Nephron progenitor cell (in vitro differentiated cells): ENCODE results near the gene CYCS.
A peak's percentile ranks its signal among the peaks of the same experiment; 100 is the strongest.

Experiments used
- DNase-seq: peaks from one replicate; pipeline ENCODE4 v3.0.0; 2021
- H3K27ac Mint-ChIP-seq: 2 replicates; pipeline ENCODE4 v1.8.0; 2021; ENCODE audit warnings: mild to moderate bottlenecking, moderate library complexity, mixed read lengths
- H3K27me3 Mint-ChIP-seq: 2 replicates; pipeline ENCODE4 v1.8.0; 2021; ENCODE audit warnings: mild to moderate bottlenecking, low read depth, mixed read lengths; ENCODE audit not compliant: poor library complexity
- H3K36me3 Mint-ChIP-seq: 2 replicates; pipeline ENCODE4 v1.8.0; 2021; ENCODE audit warnings: low read depth, mixed read lengths
- H3K4me1 Mint-ChIP-seq: 2 replicates; pipeline ENCODE4 v1.8.0; 2021; ENCODE audit warnings: mixed read lengths
- H3K4me3 Mint-ChIP-seq: 2 replicates; pipeline ENCODE4 v1.8.0; 2021; ENCODE audit warnings: mild to moderate bottlenecking, moderate library complexity, mixed read lengths
- H3K9me3 Mint-ChIP-seq: 2 replicates; pipeline ENCODE4 v1.8.0; 2021; ENCODE audit warnings: mild to moderate bottlenecking, moderate library complexity, mixed read lengths
- CTCF ChIP-seq: fragments of 200-600 bp; sonication (generic); IDR thresholded peaks from 2 replicates; pipeline ENCODE4 v1.5.0; 2021; ENCODE audit warnings: antibody characterized with exemption

Gene CYCS

GRCh38 chr7:25148772-25149575 lies 23.9 kb upstream of the CYCS start:
- no peak for TF ChIP-seq CTCF
- Mint-ChIP-seq H3K4me1 (no peaks in the 10 kb centered on the region), H3K27me3 (peaks cover 2% of the 10 kb centered on the region), H3K36me3 (peaks cover 5% of the 10 kb centered on the region), H3K4me3 (no peak overlapping the region), H3K27ac (no peak overlapping the region), H3K9me3 (no peaks in the 10 kb centered on the region)
- no peak for DNase-seq

DNA sequence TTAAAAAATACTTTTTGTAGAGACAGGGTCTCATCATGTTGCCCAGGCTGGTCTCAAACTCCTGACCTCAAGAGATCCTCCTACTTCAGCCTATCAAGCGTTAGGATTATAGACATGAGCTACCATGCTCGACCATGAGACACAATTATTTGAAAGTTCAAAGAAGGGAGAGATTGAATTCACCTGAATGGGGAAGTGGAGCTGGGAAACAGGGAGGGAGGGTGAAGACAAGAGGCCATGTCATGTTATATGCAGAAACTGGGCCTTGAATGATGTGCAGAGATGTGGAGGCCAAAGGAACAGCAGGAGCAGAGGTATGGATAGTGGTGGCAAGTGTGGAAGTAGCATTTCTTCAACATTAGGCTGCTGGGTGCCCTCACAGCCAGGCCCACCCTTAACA lies 18.7 kb upstream of the CYCS start:
- no peak for TF ChIP-seq CTCF
- Mint-ChIP-seq H3K4me3 (no peak overlapping the region), H3K36me3 (no peaks in the 10 kb centered on the region), H3K9me3 (no peaks in the 10 kb centered on the region), H3K27me3 (peaks cover 2% of the 10 kb centered on the region), H3K4me1 (no peaks in the 10 kb centered on the region), H3K27ac (no peak overlapping the region)
- no peak for DNase-seq

DNA sequence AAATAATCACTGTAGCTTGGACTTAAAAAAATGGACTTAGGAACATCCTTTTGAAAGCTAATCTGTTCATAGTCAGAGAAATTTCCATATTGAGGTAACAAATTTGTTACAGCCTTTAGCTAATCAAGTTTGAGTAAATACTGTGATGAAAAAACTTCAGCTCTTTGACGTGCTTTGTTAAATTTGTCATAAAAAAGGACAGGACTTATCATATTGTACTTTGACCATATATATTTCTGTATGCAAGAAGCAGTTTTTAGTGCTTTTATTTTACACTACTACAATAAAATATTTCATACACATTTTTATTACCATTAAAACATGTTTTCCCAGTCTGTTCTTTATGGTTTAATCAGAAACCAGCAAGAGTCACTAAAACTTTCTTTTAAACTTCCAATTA lies 14.5 kb upstream of the CYCS start:
- H3K4me1 Mint-ChIP-seq: no peaks in the 10 kb centered on the region
- no peaks in the 10 kb centered on the region for H3K27me3 Mint-ChIP-seq
- H3K36me3 Mint-ChIP-seq: no peaks in the 10 kb centered on the region
- no peak overlapping the region for H3K27ac Mint-ChIP-seq
- no peak overlapping the region for H3K4me3 Mint-ChIP-seq
- H3K9me3 Mint-ChIP-seq: no peaks in the 10 kb centered on the region
- TF ChIP-seq CTCF: no peak
- no peak for DNase-seq

DNA sequence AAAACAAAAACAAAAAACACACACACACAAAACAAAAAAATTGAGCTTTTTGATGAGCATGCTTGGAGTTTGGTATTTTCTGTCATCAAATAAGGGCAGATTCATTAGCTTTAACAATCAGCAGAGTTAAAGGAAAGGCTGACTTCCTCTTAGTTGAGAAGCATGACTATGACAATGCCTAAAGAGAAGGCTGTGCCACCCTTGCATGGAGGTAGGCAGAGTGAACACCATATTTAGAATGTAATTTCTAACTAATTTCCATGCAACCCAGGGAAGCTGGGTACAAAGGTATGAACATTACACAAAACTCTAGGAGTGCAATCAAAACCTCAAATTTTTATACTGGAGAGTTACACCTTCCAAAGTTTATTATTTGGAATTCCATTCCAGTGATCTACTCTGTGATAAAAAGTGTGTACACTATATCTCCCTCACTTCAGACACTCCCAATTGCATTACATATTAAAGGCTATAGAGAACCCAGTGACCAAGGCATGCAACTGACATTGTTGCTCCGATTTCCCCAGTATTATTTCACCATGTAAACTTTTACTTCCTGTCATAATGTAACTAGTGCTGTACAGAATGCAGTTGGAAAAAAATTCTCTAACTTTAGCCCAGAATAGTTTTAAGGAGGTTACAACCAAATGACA lies 9.4 kb upstream of the CYCS start:
- no peak overlapping the region for H3K4me3 Mint-ChIP-seq
- H3K27me3 Mint-ChIP-seq: peaks cover 4% of the 10 kb centered on the region
- H3K36me3 Mint-ChIP-seq: no peaks in the 10 kb centered on the region
- no peak for DNase-seq
- no peaks in the 10 kb centered on the region for H3K4me1 Mint-ChIP-seq
- no peak for TF ChIP-seq CTCF
- no peak overlapping the region for H3K27ac Mint-ChIP-seq
- H3K9me3 Mint-ChIP-seq: peaks cover 7% of the 10 kb centered on the region

- Mint-ChIP-seq H3K27me3 (peaks cover 4% of the 10 kb centered on the region), H3K36me3 (no peaks in the 10 kb centered on the region), H3K4me1 (no peaks in the 10 kb centered on the region), H3K9me3 (peaks cover 7% of the 10 kb centered on the region), H3K27ac (no peak overlapping the region), H3K4me3 (no peak overlapping the region)
- TF ChIP-seq CTCF: no peak
- DNase-seq: no peak
Measured at GRCh38 chr7:25132430-25132829, 7.4 kb upstream of the CYCS start.

GRCh38 chr7:25126751-25127150 lies 1.7 kb upstream of the CYCS start:
- H3K4me3 Mint-ChIP-seq: peak overlapping the region; percentile 5
- no peak for DNase-seq
- H3K4me1 Mint-ChIP-seq: peaks cover 25% of the 10 kb centered on the region
- peaks cover 22% of the 10 kb centered on the region for H3K36me3 Mint-ChIP-seq
- H3K27ac Mint-ChIP-seq: no peak overlapping the region
- peaks cover 4% of the 10 kb centered on the region for H3K9me3 Mint-ChIP-seq
- TF ChIP-seq CTCF: no peak
- no peaks in the 10 kb centered on the region for H3K27me3 Mint-ChIP-seq
